ENCODE data around the gene ZNF469.

DNA sequence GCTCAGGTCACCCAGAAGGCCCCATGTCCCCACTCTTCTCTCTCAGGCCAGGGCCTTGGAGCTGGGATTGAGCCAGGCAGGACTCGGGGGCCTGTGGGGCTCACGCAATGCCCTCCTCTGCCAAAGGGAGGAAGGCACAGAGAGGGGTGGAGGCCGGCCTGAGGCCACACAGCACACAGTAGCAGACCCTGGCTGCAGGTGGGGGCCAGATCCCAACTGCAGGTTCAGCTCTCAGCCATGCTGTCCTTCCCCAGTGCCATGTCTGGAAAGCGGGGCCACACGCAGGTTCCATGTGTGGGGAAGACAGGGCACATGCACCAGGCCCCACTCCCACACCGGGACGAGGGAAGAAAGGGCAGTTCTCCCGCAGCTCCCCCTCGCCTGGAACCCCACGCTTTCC lies 37.0 kb downstream of the ZNF469 start:
- TF ChIP-seq EZH2 (IDR thresholded peaks at IDR 0.05), result no peak
- no peak for TF ChIP-seq POLR2AphosphoS5 (IDR thresholded peaks at IDR 0.05; ENCODE audit: borderline replicate concordance, low read depth, low read length)

Data from SK-N-MC (cell line).